ENCODE measurements around the gene CDH18. TPM values are rescaled to one million over a fixed set of nuclear protein-coding genes. Genes with fewer than 3 reads are reported as not detected.

Gene CDH18
- total and polyA plus RNA-seq, 2 donors from 2014 or later = not detected

- Histone ChIP-seq H3K4me1 (ENCODE audit: control insufficient read depth in 2 of 3, insufficient read depth in 2 of 3, low read depth in 1 of 3, low read length in 3 of 3) (no peaks in the 10 kb centered on the region), H3K36me3 (ENCODE audit: control insufficient read depth in 2 of 3, insufficient read depth in 3 of 3, low read length in 3 of 3) (no peaks in the 10 kb centered on the region), H3K9ac (ENCODE audit: low read length in 3 of 3) (no peak overlapping the region), H3K27ac (ENCODE audit: low read depth in 2 of 2, low read length in 2 of 2) (no peak overlapping the region), H3K27me3 (ENCODE audit: control insufficient read depth, insufficient read depth, low read length) (no peaks in the 10 kb centered on the region), H3K9me3 (ENCODE audit: control insufficient read depth in 2 of 3, insufficient read depth in 1 of 3, low read length in 3 of 3) (no peaks in the 10 kb centered on the region), H3K4me3 (ENCODE audit: low read length in 3 of 3) (no peak overlapping the region)
- no peak for FAIRE-seq
- intact Hi-C loops (cut with DNase I) = no loop called here
- DNase-seq = no peak
- TF ChIP-seq, protein P1, sequence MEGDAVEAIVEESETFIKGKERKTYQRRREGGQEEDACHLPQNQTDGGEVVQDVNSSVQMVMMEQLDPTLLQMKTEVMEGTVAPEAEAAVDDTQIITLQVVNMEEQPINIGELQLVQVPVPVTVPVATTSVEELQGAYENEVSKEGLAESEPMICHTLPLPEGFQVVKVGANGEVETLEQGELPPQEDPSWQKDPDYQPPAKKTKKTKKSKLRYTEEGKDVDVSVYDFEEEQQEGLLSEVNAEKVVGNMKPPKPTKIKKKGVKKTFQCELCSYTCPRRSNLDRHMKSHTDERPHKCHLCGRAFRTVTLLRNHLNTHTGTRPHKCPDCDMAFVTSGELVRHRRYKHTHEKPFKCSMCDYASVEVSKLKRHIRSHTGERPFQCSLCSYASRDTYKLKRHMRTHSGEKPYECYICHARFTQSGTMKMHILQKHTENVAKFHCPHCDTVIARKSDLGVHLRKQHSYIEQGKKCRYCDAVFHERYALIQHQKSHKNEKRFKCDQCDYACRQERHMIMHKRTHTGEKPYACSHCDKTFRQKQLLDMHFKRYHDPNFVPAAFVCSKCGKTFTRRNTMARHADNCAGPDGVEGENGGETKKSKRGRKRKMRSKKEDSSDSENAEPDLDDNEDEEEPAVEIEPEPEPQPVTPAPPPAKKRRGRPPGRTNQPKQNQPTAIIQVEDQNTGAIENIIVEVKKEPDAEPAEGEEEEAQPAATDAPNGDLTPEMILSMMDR (IDR thresholded peaks at IDR 0.05; ENCODE audit: borderline replicate concordance, extremely low read depth, insufficient read depth) = no peak
Observed at GRCh38 chr5:19923742-19924141, 64.3 kb downstream of the CDH18 start.

- Histone ChIP-seq H3K4me1 (ENCODE audit: control insufficient read depth in 2 of 3, insufficient read depth in 2 of 3, low read depth in 1 of 3, low read length in 3 of 3) (no peaks in the 10 kb centered on the region), H3K9ac (ENCODE audit: low read length in 3 of 3) (no peak overlapping the region), H3K27me3 (ENCODE audit: control insufficient read depth, insufficient read depth, low read length) (no peaks in the 10 kb centered on the region), H3K9me3 (ENCODE audit: control insufficient read depth in 2 of 3, insufficient read depth in 1 of 3, low read length in 3 of 3) (no peaks in the 10 kb centered on the region), H3K4me3 (ENCODE audit: low read length in 3 of 3) (no peak overlapping the region), H3K27ac (ENCODE audit: low read depth in 2 of 2, low read length in 2 of 2) (no peak overlapping the region), H3K36me3 (ENCODE audit: control insufficient read depth in 2 of 3, insufficient read depth in 3 of 3, low read length in 3 of 3) (no peaks in the 10 kb centered on the region)
- intact Hi-C loops (cut with DNase I) = no loop called here
- FAIRE-seq (no peak), DNase-seq (no peak)
- TF ChIP-seq, protein P1 (IDR thresholded peaks at IDR 0.05; ENCODE audit: borderline replicate concordance, extremely low read depth, insufficient read depth) = no peak
Observed at GRCh38 chr5:19920761-19921160, 67.2 kb downstream of the CDH18 start.

- no peaks in the 10 kb centered on the region for H3K9me3 ChIP-seq (ENCODE audit: control insufficient read depth in 2 of 3, insufficient read depth in 1 of 3, low read length in 3 of 3)
- H3K9ac ChIP-seq (ENCODE audit: low read length in 3 of 3) = no peak overlapping the region
- TF ChIP-seq, protein P1 (IDR thresholded peaks at IDR 0.05; ENCODE audit: borderline replicate concordance, extremely low read depth, insufficient read depth) = no peak
- no peak overlapping the region for H3K27ac ChIP-seq (ENCODE audit: low read depth in 2 of 2, low read length in 2 of 2)
- H3K4me3 ChIP-seq (ENCODE audit: low read length in 3 of 3) = no peak overlapping the region
- H3K4me1 ChIP-seq (ENCODE audit: control insufficient read depth in 2 of 3, insufficient read depth in 2 of 3, low read depth in 1 of 3, low read length in 3 of 3) = no peaks in the 10 kb centered on the region
- H3K27me3 ChIP-seq (ENCODE audit: control insufficient read depth, insufficient read depth, low read length) = no peaks in the 10 kb centered on the region
- intact Hi-C loops (cut with DNase I) = no loop called here
- FAIRE-seq = no peak
- no peak for DNase-seq
- H3K36me3 ChIP-seq (ENCODE audit: control insufficient read depth in 2 of 3, insufficient read depth in 3 of 3, low read length in 3 of 3) = no peaks in the 10 kb centered on the region
Observed at GRCh38 chr5:19918780-19919179, 69.2 kb downstream of the CDH18 start.

- H3K9me3 ChIP-seq (ENCODE audit: control insufficient read depth in 2 of 3, insufficient read depth in 1 of 3, low read length in 3 of 3) = no peaks in the 10 kb centered on the region
- no peak overlapping the region for H3K4me3 ChIP-seq (ENCODE audit: low read length in 3 of 3)
- DNase-seq = no peak
- H3K4me1 ChIP-seq (ENCODE audit: control insufficient read depth in 2 of 3, insufficient read depth in 2 of 3, low read depth in 1 of 3, low read length in 3 of 3) = no peaks in the 10 kb centered on the region
- TF ChIP-seq, protein P1 (IDR thresholded peaks at IDR 0.05; ENCODE audit: borderline replicate concordance, extremely low read depth, insufficient read depth) = no peak
- FAIRE-seq = no peak
- H3K27ac ChIP-seq (ENCODE audit: low read depth in 2 of 2, low read length in 2 of 2) = no peak overlapping the region
- no peaks in the 10 kb centered on the region for H3K27me3 ChIP-seq (ENCODE audit: control insufficient read depth, insufficient read depth, low read length)
- no peak overlapping the region for H3K9ac ChIP-seq (ENCODE audit: low read length in 3 of 3)
- intact Hi-C loops (cut with DNase I) = no loop called here
- H3K36me3 ChIP-seq (ENCODE audit: control insufficient read depth in 2 of 3, insufficient read depth in 3 of 3, low read length in 3 of 3) = no peaks in the 10 kb centered on the region
Observed at GRCh38 chr5:19917588-19918122, 70.3 kb downstream of the CDH18 start.

Data from kidney (tissue), 14 donors.